GM23338 (cell line): ENCODE data around the gene TDO2.

Experiments used
- CREB1 ChIP-seq: fragments of 250-450 bp; sonication (Bioruptor Pico); IDR thresholded peaks from 2 replicates; pipeline ENCODE4 v1.5.0; 2020; ENCODE audit warnings: low read depth, mild to moderate bottlenecking, moderate library complexity
- EZH2 ChIP-seq: fragments of 200-600 bp; sonication (generic); IDR thresholded peaks from one replicate; pipeline ENCODE4 v1.8.0; 2017; ENCODE audit warnings: antibody characterized with exemption, mild to moderate bottlenecking, low read depth; ENCODE audit not compliant: unreplicated experiment
- POLR2AphosphoS5 ChIP-seq: IDR thresholded peaks from 2 replicates; pipeline ENCODE4 v1.6.1; 2016; ENCODE audit warnings: antibody characterized with exemption, low read depth
- STAT1 ChIP-seq: IDR thresholded peaks from one replicate; pipeline ENCODE4 v1.6.1; 2016; ENCODE audit warnings: antibody characterized with exemption; ENCODE audit not compliant: unreplicated experiment
- TF ChIP-seq, protein P1 (sequence below), 2 experiments: fragments of 200-600 bp in 1 of 2; sonication (generic) in 1 of 2; conservative IDR thresholded peaks; 2 replicates each; pipeline versions ENCODE4 v1.5.1 to v1.6.1; 2016 to 2017; ENCODE audit warnings: antibody characterized with exemption in 2 of 2, low read depth in 2 of 2, mild to moderate bottlenecking in 2 of 2, moderate library complexity in 1 of 2
- TF ChIP-seq, protein P2 (sequence below): IDR thresholded peaks from one replicate; pipeline ENCODE4 v1.6.1; 2018; ENCODE audit warnings: antibody characterized with exemption; ENCODE audit not compliant: unreplicated experiment

DNA sequence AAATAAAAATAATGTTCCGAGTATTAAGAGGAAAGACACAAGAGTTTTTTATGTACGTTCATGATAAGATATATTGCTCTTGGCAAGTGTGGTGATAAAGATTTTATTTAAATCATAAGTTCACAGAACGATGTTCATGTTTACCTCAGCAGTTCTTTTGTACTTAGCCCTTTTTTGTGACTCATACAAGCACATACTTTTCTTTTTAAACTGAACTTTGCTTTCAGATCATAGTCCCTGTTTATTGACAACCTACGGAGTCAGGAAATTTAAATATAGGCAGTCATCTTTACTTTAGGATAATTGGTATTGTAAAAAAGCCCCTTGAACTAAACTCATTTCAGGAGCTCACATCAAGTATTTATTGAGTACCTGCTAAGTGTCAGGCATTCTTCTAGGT lies 51.4 kb downstream of the TDO2 start:
- TF ChIP-seq, protein P1, sequence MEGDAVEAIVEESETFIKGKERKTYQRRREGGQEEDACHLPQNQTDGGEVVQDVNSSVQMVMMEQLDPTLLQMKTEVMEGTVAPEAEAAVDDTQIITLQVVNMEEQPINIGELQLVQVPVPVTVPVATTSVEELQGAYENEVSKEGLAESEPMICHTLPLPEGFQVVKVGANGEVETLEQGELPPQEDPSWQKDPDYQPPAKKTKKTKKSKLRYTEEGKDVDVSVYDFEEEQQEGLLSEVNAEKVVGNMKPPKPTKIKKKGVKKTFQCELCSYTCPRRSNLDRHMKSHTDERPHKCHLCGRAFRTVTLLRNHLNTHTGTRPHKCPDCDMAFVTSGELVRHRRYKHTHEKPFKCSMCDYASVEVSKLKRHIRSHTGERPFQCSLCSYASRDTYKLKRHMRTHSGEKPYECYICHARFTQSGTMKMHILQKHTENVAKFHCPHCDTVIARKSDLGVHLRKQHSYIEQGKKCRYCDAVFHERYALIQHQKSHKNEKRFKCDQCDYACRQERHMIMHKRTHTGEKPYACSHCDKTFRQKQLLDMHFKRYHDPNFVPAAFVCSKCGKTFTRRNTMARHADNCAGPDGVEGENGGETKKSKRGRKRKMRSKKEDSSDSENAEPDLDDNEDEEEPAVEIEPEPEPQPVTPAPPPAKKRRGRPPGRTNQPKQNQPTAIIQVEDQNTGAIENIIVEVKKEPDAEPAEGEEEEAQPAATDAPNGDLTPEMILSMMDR (conservative IDR thresholded peaks at IDR 0.05; ENCODE audit: low read depth in 2 of 2): no peak
- TF ChIP-seq EZH2 (no peak), CREB1 (CRISPR knock-in tag) (no peak), POLR2AphosphoS5 (no peak), STAT1 (no peak)
- TF ChIP-seq, protein P2, sequence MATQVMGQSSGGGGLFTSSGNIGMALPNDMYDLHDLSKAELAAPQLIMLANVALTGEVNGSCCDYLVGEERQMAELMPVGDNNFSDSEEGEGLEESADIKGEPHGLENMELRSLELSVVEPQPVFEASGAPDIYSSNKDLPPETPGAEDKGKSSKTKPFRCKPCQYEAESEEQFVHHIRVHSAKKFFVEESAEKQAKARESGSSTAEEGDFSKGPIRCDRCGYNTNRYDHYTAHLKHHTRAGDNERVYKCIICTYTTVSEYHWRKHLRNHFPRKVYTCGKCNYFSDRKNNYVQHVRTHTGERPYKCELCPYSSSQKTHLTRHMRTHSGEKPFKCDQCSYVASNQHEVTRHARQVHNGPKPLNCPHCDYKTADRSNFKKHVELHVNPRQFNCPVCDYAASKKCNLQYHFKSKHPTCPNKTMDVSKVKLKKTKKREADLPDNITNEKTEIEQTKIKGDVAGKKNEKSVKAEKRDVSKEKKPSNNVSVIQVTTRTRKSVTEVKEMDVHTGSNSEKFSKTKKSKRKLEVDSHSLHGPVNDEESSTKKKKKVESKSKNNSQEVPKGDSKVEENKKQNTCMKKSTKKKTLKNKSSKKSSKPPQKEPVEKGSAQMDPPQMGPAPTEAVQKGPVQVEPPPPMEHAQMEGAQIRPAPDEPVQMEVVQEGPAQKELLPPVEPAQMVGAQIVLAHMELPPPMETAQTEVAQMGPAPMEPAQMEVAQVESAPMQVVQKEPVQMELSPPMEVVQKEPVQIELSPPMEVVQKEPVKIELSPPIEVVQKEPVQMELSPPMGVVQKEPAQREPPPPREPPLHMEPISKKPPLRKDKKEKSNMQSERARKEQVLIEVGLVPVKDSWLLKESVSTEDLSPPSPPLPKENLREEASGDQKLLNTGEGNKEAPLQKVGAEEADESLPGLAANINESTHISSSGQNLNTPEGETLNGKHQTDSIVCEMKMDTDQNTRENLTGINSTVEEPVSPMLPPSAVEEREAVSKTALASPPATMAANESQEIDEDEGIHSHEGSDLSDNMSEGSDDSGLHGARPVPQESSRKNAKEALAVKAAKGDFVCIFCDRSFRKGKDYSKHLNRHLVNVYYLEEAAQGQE: no peak
